BJ (cell line): ENCODE results near the gene FGF11. TPM values are rescaled to one million over a fixed set of nuclear protein-coding genes. Genes with fewer than 3 reads are reported as not detected.

ENCODE experiments used
- CTCF ChIA-PET: fragments of 350-600 bp; formaldehyde crosslinking; extraction: SDS; loops from one replicate; lab custom pipeline; 2021; ENCODE audit warnings: antibody characterized with exemption, inconsistent platforms; lab: Yijun Ruan, JAX
- POLR2A ChIA-PET: fragments of 300-600 bp; sonication (Branson Sonifier 250); formaldehyde crosslinking; extraction: SDS; loops from one replicate; lab custom pipeline; 2021; ENCODE audit warnings: antibody characterized with exemption; lab: Charles Lee
- DNase-seq: peaks from one replicate; pipeline ENCODE4 v3.0.0-alpha.2; 2011; ENCODE audit warnings: low read depth
- H3K27me3 ChIP-seq: 2 replicates; pipeline ENCODE4 v1.6.0; 2011; ENCODE audit warnings: low read length; ENCODE audit not compliant: control insufficient read depth, insufficient read depth
- H3K36me3 ChIP-seq: 2 replicates; pipeline ENCODE4 v1.5.1; 2011; ENCODE audit warnings: low read length; ENCODE audit not compliant: control insufficient read depth, insufficient read depth
- H3K4me3 ChIP-seq: 2 replicates; pipeline ENCODE4 v1.5.1; 2011; ENCODE audit warnings: low read depth, mild to moderate bottlenecking, control low read depth, low read length
- polyA plus RNA-seq: library from polyadenylated mRNA; depleted of rRNA; stranded (reverse); fragments of >200 nt; gene quantifications from 2 replicates; pipeline ENCODE4 v1.2.3, GENCODE V29; 2011
- TF ChIP-seq, protein P1 (sequence below): IDR thresholded peaks from 2 replicates; pipeline ENCODE4 v1.5.1; 2011; ENCODE audit warnings: low read depth, mild to moderate bottlenecking, control low read depth, inconsistent platforms, low read length, moderate library complexity; ENCODE audit not compliant: insufficient read depth

The FGF11 gene
- polyA plus RNA-seq, 1 experiment: 0.98 TPM

DNA sequence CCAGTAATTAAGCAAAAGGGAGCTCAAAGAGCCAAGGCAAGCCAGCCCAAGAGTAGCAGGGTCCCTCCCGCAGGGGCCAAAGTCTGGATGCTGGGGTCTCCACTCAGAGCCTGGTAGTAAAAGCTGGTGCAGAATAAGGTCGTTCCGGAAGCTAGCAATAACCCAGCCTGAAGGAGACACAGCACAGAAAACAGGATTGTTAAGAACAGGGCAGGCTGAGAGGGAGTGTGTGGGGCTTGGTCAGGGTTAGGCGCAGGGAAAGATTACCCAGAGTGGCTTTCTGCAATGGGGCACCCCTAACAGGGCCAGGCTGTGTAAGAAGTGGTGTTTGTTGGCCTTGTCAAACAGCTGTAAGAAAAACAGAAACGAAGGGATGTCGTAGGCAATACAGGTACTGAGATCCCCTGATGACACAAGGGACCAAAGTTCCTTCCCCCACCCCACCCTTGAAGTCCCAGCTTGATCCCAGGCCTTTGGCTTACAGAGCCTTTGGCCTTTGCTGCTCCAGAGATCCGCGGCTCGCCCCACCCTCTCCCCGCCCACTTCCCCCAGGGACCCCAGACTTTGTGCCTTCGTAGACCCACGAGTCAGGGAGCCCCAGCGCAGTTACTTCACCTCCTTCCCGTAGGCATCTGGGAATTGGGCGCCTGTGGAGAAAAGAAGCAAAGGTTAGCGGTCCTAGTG, 36.1 kb upstream of the FGF11 start:
- CTCF ChIA-PET: interaction anchor here (0.9 to 4.6 kb wide), 5 partner anchors 14 to 158 kb away, joined by 3 to 22 read pairs (median 6); partner anchors contain the start of genes SENP3 and TMEM95
- DNase-seq: no peak
- H3K27me3 ChIP-seq: no peaks in the 10 kb centered on the region
- POLR2A ChIA-PET: interaction anchor here (0.6 to 1.1 kb wide), 5 partner anchors 48 to 173 kb away, joined by 3 to 11 read pairs (median 6); partner anchors contain the start of gene NEURL4
- H3K4me3 ChIP-seq: peak overlapping the region; percentile 59
- TF ChIP-seq, protein P1, sequence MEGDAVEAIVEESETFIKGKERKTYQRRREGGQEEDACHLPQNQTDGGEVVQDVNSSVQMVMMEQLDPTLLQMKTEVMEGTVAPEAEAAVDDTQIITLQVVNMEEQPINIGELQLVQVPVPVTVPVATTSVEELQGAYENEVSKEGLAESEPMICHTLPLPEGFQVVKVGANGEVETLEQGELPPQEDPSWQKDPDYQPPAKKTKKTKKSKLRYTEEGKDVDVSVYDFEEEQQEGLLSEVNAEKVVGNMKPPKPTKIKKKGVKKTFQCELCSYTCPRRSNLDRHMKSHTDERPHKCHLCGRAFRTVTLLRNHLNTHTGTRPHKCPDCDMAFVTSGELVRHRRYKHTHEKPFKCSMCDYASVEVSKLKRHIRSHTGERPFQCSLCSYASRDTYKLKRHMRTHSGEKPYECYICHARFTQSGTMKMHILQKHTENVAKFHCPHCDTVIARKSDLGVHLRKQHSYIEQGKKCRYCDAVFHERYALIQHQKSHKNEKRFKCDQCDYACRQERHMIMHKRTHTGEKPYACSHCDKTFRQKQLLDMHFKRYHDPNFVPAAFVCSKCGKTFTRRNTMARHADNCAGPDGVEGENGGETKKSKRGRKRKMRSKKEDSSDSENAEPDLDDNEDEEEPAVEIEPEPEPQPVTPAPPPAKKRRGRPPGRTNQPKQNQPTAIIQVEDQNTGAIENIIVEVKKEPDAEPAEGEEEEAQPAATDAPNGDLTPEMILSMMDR: no peak
- H3K36me3 ChIP-seq: no peaks in the 10 kb centered on the region

- ChIA-PET CTCF (interaction anchor here (0.6 to 4.6 kb wide), 6 partner anchors 15 to 157 kb away, joined by 3 to 22 read pairs (median 6); partner anchors contain the start of genes SENP3 and TMEM95), POLR2A (interaction anchor here (0.6 to 1.1 kb wide), 13 partner anchors 9 to 172 kb away, joined by 3 to 11 read pairs (median 6); partner anchors contain the start of genes NEURL4, PLSCR3 and POLR2A)
Observed at GRCh38 chr17:7403727-7403976, 35.7 kb upstream of the FGF11 start.

DNA sequence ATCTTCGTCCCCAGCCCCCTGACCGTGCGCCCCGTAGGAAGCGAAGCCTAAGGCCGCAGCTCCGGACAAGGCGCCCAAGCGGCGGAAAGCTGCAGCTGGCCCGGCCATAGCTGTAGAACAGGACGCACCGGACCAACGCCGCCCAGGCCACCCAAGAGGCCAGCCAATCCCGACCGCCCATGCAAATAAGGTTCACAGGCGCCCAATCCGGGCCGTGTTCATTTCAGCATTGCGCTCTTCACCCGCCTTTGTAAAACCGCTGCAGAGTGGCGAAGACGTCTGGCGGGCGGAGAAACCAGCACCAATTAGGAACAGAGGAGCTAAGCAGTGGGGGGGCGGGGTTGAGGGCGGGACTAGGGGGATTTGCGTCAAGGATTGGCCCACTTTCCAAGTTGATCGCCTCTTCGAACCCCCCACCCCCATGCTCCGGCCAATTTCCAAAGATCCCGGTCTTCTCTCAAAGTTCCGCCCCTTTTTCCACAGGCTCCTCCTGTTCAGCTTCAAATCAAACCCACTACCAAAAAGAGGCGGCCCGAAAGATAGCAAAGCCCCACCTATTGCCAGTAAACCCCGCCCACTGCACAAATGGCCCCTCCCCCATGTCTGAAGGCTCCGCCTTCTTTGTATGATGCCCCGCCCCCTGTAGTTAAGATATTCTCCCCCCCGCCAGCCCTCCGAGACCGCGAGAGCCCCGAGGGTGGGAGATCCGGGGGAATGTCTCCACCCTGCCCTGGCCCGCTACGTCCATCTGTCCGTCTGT, 35.2 kb upstream of the FGF11 start, which contains the start of gene TMEM256:
Gene TMEM256, minus strand, starts transcription at position 121 of the 760 bp plus-strand sequence. Its CDS starts 13 bp downstream, at position 108.
- CTCF ChIA-PET: interaction anchor here (0.6 to 4.6 kb wide), 7 partner anchors 15 to 157 kb away, joined by 3 to 22 read pairs (median 6); partner anchors contain the start of genes SENP3 and TMEM95
- peak within 1 kb of the TSS; percentile 59 for H3K4me3 ChIP-seq
- TF ChIP-seq, protein P1: no peak
- POLR2A ChIA-PET: interaction anchor here (0.6 to 1.1 kb wide), 13 partner anchors 9 to 172 kb away, joined by 3 to 11 read pairs (median 6); partner anchors contain the start of genes NEURL4, PLSCR3 and POLR2A
- no peaks in the 10 kb centered on the region for H3K27me3 ChIP-seq
- peaks cover 5% of the 10 kb centered on the region for H3K36me3 ChIP-seq
- peak; percentile 98 for DNase-seq

More at GRCh38 chr17:7403727-7403976, 35.7 kb upstream of the FGF11 start:
- no peak for DNase-seq
- H3K27me3 ChIP-seq: no peaks in the 10 kb centered on the region
- 0 out of 2 replicates have a peak, but pooled peaks cover 1% of the 10 kb centered on the region for H3K36me3 ChIP-seq
- H3K4me3 ChIP-seq: peak overlapping the region; percentile 59
- TF ChIP-seq, protein P1: no peak

DNA sequence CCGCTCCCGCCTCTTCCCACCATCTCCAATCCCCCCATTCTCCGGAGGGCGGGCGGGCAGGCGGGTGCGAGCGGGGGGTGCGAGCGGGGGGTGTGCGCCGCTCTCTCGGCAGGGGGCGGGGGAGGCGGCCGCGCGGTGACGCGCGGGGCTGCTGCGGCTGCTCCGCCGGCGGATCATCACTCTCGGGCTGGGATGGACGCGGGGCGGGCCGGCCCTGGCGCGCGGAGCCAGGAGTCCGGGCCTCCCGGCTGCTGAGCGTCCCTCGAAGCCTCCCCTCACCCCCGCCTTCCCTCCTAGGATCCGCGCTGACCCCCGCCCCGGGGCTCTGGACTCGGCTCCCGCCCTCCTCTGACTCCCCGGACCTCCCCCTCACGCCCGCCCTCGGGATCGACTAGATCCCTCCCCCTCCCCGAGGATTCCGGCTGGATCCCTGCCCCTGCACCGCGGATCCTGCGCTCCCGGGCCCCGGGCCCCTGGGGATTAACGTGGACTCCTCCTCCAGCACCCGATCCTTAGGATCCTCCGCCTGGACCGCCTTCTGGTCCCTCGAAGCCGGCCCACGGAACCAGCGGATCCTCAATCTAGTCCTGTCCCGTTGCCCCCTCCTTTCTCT, 34.5 kb upstream of the FGF11 start:
- ChIA-PET POLR2A (interaction anchor here (0.8 to 1.1 kb wide), 3 partner anchors 11 to 79 kb away, joined by 3 to 7 read pairs (median 5); partner anchors contain the start of genes NEURL4, PLSCR3 and POLR2A), CTCF (interaction anchor here (0.6 to 2.0 kb wide), 2 partner anchors 91 to 156 kb away, joined by 4 to 6 read pairs; partner anchors contain the start of gene SENP3)
- peak overlapping the region; percentile 59 for H3K4me3 ChIP-seq
- peaks cover 9% of the 10 kb centered on the region for H3K36me3 ChIP-seq
- DNase-seq: no peak
- H3K27me3 ChIP-seq: no peaks in the 10 kb centered on the region
- TF ChIP-seq, protein P1: no peak
